Panc1 (cell line): Measurements from ENCODE around the gene B9D2. TPM values are rescaled to one million over a fixed set of nuclear protein-coding genes. Genes with fewer than 3 reads are reported as not detected.

Experiments used
- ATAC-seq: fragments of 200-7000 bp; cut with Tn5 transposase; 2 replicates; pipeline ENCODE4 v1.9.1; 2020; ENCODE audit warnings: mild to moderate bottlenecking, moderate library complexity
- BruUV-seq: library from RNA; stranded (reverse); fragments of 400-500 nt; replicated peaks from 2 replicates; lab custom pipeline; 2021; lab: Mats Ljungman, UMichigan
- CTCF ChIA-PET: fragments of 300-600 bp; sonication (Branson Sonifier 250); formaldehyde crosslinking; loops from one replicate; lab custom pipeline; 2022; ENCODE audit warnings: antibody characterized with exemption; lab: Charles Lee
- POLR2A ChIA-PET: fragments of 300-600 bp; sonication (Branson Sonifier 250); formaldehyde crosslinking; loops from one replicate; lab custom pipeline; 2022; ENCODE audit warnings: antibody characterized with exemption; lab: Charles Lee
- DNase-seq: peaks from one replicate; pipeline ENCODE4 v3.0.0-alpha.2; 2010; ENCODE audit warnings: low read depth, low spot score
- H3K27ac ChIP-seq: 2 replicates; pipeline ENCODE4 v1.5.1; 2011; ENCODE audit warnings: mild to moderate bottlenecking, low read length, inconsistent platforms
- H3K27me3 ChIP-seq: fragments of 200-500 bp; sonication (Bioruptor generic); 2 replicates; pipeline ENCODE4 v1.6.0; 2014; ENCODE audit warnings: low read length, inconsistent platforms; ENCODE audit not compliant: control insufficient read depth, insufficient read depth
- H3K36me3 ChIP-seq: fragments of 200-500 bp; sonication (Bioruptor generic); 2 replicates; pipeline ENCODE4 v1.5.1; 2014; ENCODE audit warnings: inconsistent platforms, mild to moderate bottlenecking, low read length, moderate library complexity; ENCODE audit not compliant: control insufficient read depth, insufficient read depth
- H3K4me1 ChIP-seq: 2 replicates; pipeline ENCODE4 v1.5.1; 2011; ENCODE audit warnings: inconsistent platforms, mild to moderate bottlenecking, low read length, moderate library complexity; ENCODE audit not compliant: control insufficient read depth, insufficient read depth
- H3K4me3 ChIP-seq, 2 experiments: 2 replicates each; pipeline ENCODE4 v1.5.1; 2011 to 2012; ENCODE audit warnings: low read depth in 2 of 2, low read length in 2 of 2, mild to moderate bottlenecking in 2 of 2, inconsistent platforms in 1 of 2, moderate library complexity in 1 of 2
- H3K9me3 ChIP-seq: fragments of 200-500 bp; sonication (Bioruptor generic); 2 replicates; pipeline ENCODE4 v1.5.1; 2014; ENCODE audit warnings: low read depth, mild to moderate bottlenecking, inconsistent platforms, low read length, moderate library complexity; ENCODE audit not compliant: control insufficient read depth, insufficient read depth
- CTCF ChIP-seq: fragments of 450-650 bp; IDR thresholded peaks from 2 replicates; pipeline ENCODE4 v1.5.1; 2017; ENCODE audit warnings: mild to moderate bottlenecking
- POLR2AphosphoS5 ChIP-seq: IDR thresholded peaks from 2 replicates; pipeline ENCODE4 v1.6.1; 2012; ENCODE audit warnings: mild to moderate bottlenecking, low read depth, low read length, moderate library complexity
- SIN3A ChIP-seq: IDR thresholded peaks from 2 replicates; pipeline ENCODE4 v1.6.1; 2012; ENCODE audit warnings: low read depth, mild to moderate bottlenecking, low read length, moderate library complexity, borderline replicate concordance; ENCODE audit not compliant: insufficient read depth
- TCF7L2 ChIP-seq: IDR thresholded peaks from 2 replicates; pipeline ENCODE4 v1.6.1; 2011; ENCODE audit warnings: mild to moderate bottlenecking, low read depth, low read length, inconsistent platforms
- in situ Hi-C: cut with HindIII; loops from 2 replicates; pipeline ENCODE4 v1.10.0; 2016; ENCODE audit warnings: low sequenced_read_pairs, low pct_unique_long_range_greater_than_20kb
- intact Hi-C: fragments of 100-400 bp; cut with micrococcal nuclease; formaldehyde crosslinking; loops from one replicate; pipeline ENCODE4 v1.10.0; 2022; ENCODE audit not compliant: unreplicated experiment
- total RNA-seq: library from RNA; stranded (reverse); gene quantifications from one replicate; pipeline ENCODE4 v1.2.1, GENCODE V29; 2021; ENCODE audit not compliant: unreplicated experiment
- TF ChIP-seq, protein P1 (sequence below), 2 experiments: IDR thresholded peaks; 2 replicates each; pipeline ENCODE4 v1.6.1; 2011 to 2012; ENCODE audit warnings: low read depth in 2 of 2, control low read depth in 1 of 2, low read length in 1 of 2, mild to moderate bottlenecking in 1 of 2, moderate library complexity in 1 of 2; ENCODE audit not compliant: insufficient read depth in 1 of 2

Gene B9D2
- total RNA-seq, 1 experiment from 2014 or later, result 7.1 TPM

DNA sequence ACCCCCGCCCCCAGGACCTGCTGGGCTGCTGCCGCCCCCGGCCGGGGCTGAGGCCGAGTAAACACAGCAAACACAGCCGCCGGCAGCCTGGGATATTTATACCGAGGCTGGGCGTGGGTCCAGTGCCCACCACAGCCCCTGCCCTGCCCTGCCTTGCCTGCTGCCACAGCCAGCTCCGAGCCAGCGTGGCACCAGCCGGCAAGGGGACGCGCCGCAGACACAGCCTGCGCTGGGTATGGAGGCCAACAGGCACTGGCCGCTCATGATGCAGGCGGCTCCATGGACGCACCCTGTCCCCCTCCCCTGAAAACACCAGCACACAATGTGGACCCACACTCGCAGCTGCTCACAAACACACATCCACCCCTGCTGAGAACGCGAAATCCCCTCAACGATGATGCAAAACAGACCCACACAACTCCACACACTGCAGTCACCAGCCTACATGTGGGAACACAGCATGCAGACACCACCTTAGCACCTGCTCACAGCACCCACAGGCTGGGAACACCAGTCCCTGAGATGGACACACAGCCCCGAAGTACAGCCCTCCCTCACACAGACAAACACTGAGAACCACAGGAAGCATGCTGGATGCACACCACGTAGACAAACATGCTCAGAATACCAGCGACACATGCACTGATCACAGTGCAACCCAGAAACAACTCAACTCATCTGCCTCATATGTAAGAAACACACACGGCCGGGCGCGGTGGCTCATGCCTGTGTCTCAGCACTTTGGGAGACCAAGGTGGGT, 37.8 kb downstream of the B9D2 start:
- BruUV-seq, result no TSS peak
- peaks cover 51% of the 10 kb centered on the region for H3K4me1 ChIP-seq
- no peak for TF ChIP-seq POLR2AphosphoS5
- TF ChIP-seq TCF7L2, result no peak
- no peak for TF ChIP-seq CTCF
- TF ChIP-seq, protein P1, sequence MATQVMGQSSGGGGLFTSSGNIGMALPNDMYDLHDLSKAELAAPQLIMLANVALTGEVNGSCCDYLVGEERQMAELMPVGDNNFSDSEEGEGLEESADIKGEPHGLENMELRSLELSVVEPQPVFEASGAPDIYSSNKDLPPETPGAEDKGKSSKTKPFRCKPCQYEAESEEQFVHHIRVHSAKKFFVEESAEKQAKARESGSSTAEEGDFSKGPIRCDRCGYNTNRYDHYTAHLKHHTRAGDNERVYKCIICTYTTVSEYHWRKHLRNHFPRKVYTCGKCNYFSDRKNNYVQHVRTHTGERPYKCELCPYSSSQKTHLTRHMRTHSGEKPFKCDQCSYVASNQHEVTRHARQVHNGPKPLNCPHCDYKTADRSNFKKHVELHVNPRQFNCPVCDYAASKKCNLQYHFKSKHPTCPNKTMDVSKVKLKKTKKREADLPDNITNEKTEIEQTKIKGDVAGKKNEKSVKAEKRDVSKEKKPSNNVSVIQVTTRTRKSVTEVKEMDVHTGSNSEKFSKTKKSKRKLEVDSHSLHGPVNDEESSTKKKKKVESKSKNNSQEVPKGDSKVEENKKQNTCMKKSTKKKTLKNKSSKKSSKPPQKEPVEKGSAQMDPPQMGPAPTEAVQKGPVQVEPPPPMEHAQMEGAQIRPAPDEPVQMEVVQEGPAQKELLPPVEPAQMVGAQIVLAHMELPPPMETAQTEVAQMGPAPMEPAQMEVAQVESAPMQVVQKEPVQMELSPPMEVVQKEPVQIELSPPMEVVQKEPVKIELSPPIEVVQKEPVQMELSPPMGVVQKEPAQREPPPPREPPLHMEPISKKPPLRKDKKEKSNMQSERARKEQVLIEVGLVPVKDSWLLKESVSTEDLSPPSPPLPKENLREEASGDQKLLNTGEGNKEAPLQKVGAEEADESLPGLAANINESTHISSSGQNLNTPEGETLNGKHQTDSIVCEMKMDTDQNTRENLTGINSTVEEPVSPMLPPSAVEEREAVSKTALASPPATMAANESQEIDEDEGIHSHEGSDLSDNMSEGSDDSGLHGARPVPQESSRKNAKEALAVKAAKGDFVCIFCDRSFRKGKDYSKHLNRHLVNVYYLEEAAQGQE (IDR thresholded peaks at IDR 0.05; ENCODE audit: insufficient read depth in 1 of 2, low read depth in 2 of 2, low read length in 1 of 2), result no peak
- TF ChIP-seq SIN3A, result no peak
- H3K27ac ChIP-seq, result peak overlapping the region; percentile 71
- intact Hi-C loops (no loop called here), in situ Hi-C loops (no loop called here)
- ATAC-seq (no peak), DNase-seq (no peak)
- ChIA-PET POLR2A (no interaction called here), CTCF (no interaction called here)
- H3K9me3 ChIP-seq, result no peaks in the 10 kb centered on the region
- H3K36me3 ChIP-seq, result no peaks in the 10 kb centered on the region
- peak overlapping the region; percentile 4 to 5; a peak in 1 of 4 replicates for H3K4me3 ChIP-seq
- H3K27me3 ChIP-seq, result no peaks in the 10 kb centered on the region

GRCh38 chr19:41325640-41325946, 38.4 kb downstream of the B9D2 start:
- intact Hi-C loops (no loop called here), in situ Hi-C loops (no loop called here)
- Histone ChIP-seq H3K4me3 (peak overlapping the region; percentile 5 to 33; a peak in 3 of 4 replicates), H3K4me1 (peaks cover 51% of the 10 kb centered on the region), H3K27ac (peak overlapping the region; percentile 71), H3K36me3 (no peaks in the 10 kb centered on the region), H3K27me3 (no peaks in the 10 kb centered on the region), H3K9me3 (no peaks in the 10 kb centered on the region)
- no peak for ATAC-seq
- TF ChIP-seq POLR2AphosphoS5, result no peak
- no peak for TF ChIP-seq TCF7L2
- no peak for TF ChIP-seq SIN3A
- TF ChIP-seq, protein P1 (IDR thresholded peaks at IDR 0.05; ENCODE audit: insufficient read depth in 1 of 2, low read depth in 2 of 2, low read length in 1 of 2), result no peak
- no peak for TF ChIP-seq CTCF
- POLR2A ChIA-PET, result no interaction called here
- CTCF ChIA-PET, result interaction anchor here (0.7 kb wide), 1 partner anchor 98 kb away, joined by 10 read pairs; no protein-coding TSS in a partner anchor
- DNase-seq, result no peak
- BruUV-seq, result no TSS peak
